ENCODE data around the gene KLHL14.

Gene KLHL14, protein sequence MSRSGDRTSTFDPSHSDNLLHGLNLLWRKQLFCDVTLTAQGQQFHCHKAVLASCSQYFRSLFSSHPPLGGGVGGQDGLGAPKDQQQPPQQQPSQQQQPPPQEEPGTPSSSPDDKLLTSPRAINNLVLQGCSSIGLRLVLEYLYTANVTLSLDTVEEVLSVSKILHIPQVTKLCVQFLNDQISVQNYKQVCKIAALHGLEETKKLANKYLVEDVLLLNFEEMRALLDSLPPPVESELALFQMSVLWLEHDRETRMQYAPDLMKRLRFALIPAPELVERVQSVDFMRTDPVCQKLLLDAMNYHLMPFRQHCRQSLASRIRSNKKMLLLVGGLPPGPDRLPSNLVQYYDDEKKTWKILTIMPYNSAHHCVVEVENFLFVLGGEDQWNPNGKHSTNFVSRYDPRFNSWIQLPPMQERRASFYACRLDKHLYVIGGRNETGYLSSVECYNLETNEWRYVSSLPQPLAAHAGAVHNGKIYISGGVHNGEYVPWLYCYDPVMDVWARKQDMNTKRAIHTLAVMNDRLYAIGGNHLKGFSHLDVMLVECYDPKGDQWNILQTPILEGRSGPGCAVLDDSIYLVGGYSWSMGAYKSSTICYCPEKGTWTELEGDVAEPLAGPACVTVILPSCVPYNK

DNA sequence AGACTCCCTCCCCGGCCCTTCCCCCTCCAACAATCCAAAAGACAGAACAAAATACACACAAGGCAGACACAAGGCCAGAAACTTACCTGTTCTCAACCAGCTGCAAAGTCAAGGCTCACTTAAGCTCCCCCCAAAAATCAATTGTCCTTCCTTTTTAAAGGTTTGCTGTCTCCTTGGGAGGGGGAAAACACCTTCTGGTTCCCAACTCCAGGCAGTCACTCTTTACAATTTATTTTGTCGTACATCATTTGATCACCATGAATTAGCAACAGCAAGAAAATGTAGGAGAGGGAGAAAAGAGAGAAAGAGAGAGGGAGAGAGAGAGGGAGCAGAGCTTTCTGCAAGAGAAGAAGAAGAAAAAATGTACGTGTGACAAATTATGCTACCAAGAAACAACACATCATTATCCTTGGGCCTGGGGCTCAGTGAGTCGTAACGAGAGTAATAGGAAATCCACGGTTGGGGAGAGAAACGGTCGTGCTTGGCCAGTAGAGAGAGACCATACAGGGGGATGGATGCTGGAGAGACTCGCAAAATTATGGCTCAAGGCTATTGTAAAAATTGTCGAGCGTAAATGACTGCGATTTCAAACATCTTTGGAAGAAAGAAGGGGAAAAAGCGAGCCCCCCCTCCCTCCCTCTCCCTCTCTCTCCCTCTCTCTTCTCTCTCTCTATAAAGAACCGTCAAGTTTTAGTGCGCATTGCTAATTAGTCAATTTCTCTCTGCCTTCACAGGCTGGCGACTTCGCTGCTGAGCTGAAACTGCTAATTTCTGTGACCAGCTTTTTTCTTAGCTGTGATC lies at the start of gene KLHL14:
Gene KLHL14 (minus strand): TSS at position 443 of the 801 bp plus-strand sequence. CDS start 2,432 bp downstream, outside the sequence.
- Histone ChIP-seq H3K4me3 (ENCODE audit: low read depth, low read length) (peak within 1 kb of the TSS; percentile 50), H3K27me3 (ENCODE audit: control insufficient read depth, insufficient read depth, low read length) (peaks cover 57% of the 10 kb centered on the region), H3K36me3 (ENCODE audit: control insufficient read depth, insufficient read depth, low read length) (no peaks in the 10 kb centered on the region), H3K9me3 (ENCODE audit: control insufficient read depth, insufficient read depth, low read length) (no peaks in the 10 kb centered on the region), H3K9ac (ENCODE audit: low read depth, low read length) (no peak within 1 kb of the TSS), H3K4me1 (ENCODE audit: control insufficient read depth, insufficient read depth, low read length) (peaks cover 17% of the 10 kb centered on the region)

GRCh38 chr18:32822197-32822596 lies 49.4 kb upstream of the KLHL14 start:
- no peaks in the 10 kb centered on the region for H3K36me3 ChIP-seq (ENCODE audit: control insufficient read depth, insufficient read depth, low read length)
- no peak overlapping the region for H3K9ac ChIP-seq (ENCODE audit: low read depth, low read length)
- no peaks in the 10 kb centered on the region for H3K27me3 ChIP-seq (ENCODE audit: control insufficient read depth, insufficient read depth, low read length)
- H3K9me3 ChIP-seq (ENCODE audit: control insufficient read depth, insufficient read depth, low read length): no peaks in the 10 kb centered on the region
- H3K4me1 ChIP-seq (ENCODE audit: control insufficient read depth, insufficient read depth, low read length): no peaks in the 10 kb centered on the region
- no peak overlapping the region for H3K4me3 ChIP-seq (ENCODE audit: low read depth, low read length)

DNA sequence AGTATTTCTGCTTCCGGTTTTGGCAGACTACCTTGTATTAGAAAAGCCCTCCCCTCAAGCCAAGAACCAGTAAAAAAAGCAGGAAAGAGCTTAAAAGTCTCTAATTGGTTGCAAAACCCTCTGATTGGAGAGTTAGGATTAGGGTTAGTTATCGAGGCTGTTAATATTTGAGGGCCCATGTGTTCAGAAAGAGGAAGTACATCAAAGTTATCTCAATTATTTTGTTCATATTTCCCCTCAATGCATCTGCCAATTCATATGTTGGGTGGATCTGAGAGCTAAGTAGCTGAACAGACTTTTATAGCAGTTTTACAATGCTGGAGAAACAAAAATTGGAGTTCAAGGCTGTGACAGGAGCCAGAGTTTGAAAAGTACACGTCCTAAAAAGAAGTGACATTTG lies 43.1 kb upstream of the KLHL14 start:
- Histone ChIP-seq H3K36me3 (ENCODE audit: control insufficient read depth, insufficient read depth, low read length) (no peaks in the 10 kb centered on the region), H3K9ac (ENCODE audit: low read depth, low read length) (no peak overlapping the region), H3K4me3 (ENCODE audit: low read depth, low read length) (no peak overlapping the region), H3K4me1 (ENCODE audit: control insufficient read depth, insufficient read depth, low read length) (no peaks in the 10 kb centered on the region), H3K27me3 (ENCODE audit: control insufficient read depth, insufficient read depth, low read length) (no peaks in the 10 kb centered on the region), H3K9me3 (ENCODE audit: control insufficient read depth, insufficient read depth, low read length) (no peaks in the 10 kb centered on the region)

GRCh38 chr18:32812342-32812741 lies 39.5 kb upstream of the KLHL14 start:
- no peaks in the 10 kb centered on the region for H3K4me1 ChIP-seq (ENCODE audit: control insufficient read depth, insufficient read depth, low read length)
- H3K36me3 ChIP-seq (ENCODE audit: control insufficient read depth, insufficient read depth, low read length): no peaks in the 10 kb centered on the region
- H3K9ac ChIP-seq (ENCODE audit: low read depth, low read length): no peak overlapping the region
- no peaks in the 10 kb centered on the region for H3K27me3 ChIP-seq (ENCODE audit: control insufficient read depth, insufficient read depth, low read length)
- H3K4me3 ChIP-seq (ENCODE audit: low read depth, low read length): no peak overlapping the region
- no peaks in the 10 kb centered on the region for H3K9me3 ChIP-seq (ENCODE audit: control insufficient read depth, insufficient read depth, low read length)

DNA sequence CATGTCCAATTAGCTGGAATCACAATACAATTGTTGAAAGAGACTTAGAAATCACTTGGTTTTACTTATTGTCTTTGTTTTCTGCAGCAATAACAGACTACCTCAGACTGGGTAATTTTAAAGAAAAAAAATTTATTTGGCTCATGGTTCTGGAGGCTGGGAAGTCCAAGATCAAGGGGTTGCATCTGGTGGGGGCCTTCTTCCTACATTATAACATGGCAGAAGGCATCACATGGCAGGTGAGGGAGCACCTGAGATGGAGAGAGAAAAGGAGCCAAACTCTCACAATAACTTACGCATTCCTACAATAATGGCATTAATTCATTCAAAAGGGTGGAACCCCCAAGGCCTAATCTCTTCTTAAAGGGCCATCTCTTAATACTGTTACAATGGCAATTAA lies 37.5 kb upstream of the KLHL14 start:
- Histone ChIP-seq H3K4me1 (ENCODE audit: control insufficient read depth, insufficient read depth, low read length) (no peaks in the 10 kb centered on the region), H3K9ac (ENCODE audit: low read depth, low read length) (no peak overlapping the region), H3K4me3 (ENCODE audit: low read depth, low read length) (no peak overlapping the region), H3K27me3 (ENCODE audit: control insufficient read depth, insufficient read depth, low read length) (no peaks in the 10 kb centered on the region), H3K36me3 (ENCODE audit: control insufficient read depth, insufficient read depth, low read length) (no peaks in the 10 kb centered on the region), H3K9me3 (ENCODE audit: control insufficient read depth, insufficient read depth, low read length) (no peaks in the 10 kb centered on the region)

DNA sequence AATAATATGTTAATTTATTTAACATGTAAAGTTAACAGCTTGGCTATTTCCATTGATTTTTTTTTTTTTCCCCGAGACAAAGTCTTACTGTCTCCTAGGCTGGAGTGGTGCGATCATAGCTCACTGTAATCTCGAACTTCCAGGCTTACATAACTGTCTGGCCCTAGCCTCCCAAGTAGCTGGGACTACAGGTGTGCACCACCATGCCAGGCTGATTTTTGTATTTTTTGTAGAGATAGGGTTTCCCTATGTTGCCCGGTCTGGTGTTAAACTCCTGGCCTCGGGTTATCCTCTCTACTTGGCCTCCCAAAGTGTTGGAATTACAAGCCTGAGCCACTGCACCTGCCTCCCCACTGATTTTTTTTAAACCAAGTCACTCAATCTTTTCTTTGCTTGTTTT lies 32.5 kb upstream of the KLHL14 start:
- Histone ChIP-seq H3K9me3 (ENCODE audit: control insufficient read depth, insufficient read depth, low read length) (no peaks in the 10 kb centered on the region), H3K4me3 (ENCODE audit: low read depth, low read length) (no peak overlapping the region), H3K36me3 (ENCODE audit: control insufficient read depth, insufficient read depth, low read length) (no peaks in the 10 kb centered on the region), H3K27me3 (ENCODE audit: control insufficient read depth, insufficient read depth, low read length) (no peaks in the 10 kb centered on the region), H3K4me1 (ENCODE audit: control insufficient read depth, insufficient read depth, low read length) (no peaks in the 10 kb centered on the region), H3K9ac (ENCODE audit: low read depth, low read length) (no peak overlapping the region)

DNA sequence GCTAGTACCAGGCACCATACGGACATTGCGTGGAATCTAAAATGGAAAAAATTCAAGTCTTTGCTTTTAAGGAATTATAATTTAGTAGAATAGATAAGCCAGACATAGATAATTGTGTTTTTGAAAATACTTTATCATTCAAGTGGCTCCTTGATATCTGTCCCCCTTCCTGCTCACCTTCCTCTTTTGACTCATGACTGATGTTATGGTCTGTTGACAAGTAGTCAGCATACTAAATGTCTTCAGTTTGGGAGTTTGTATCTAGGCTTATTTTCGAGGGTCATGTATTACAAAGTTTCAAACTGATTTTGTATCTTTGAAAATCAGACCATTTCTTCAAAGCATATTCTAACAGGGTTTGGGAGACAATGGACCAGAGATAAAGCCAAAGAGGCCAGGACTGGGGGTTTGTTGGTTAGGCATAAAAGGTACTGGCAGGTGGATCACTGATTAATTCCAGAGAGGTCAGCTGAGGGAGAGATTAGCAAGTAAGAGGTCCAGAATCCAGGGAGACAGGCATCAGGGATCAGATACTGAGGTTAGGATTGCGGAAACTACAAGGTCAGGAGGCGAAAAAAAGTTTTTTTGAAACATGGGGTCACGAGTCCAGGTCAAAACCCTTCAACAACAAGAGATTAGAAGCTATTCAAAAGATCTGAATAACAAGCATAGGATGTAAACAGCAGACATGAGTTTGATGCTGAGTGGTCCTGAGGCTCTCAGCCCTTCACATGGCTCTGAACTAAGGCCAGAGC lies 31.5 kb upstream of the KLHL14 start:
- H3K9me3 ChIP-seq (ENCODE audit: control insufficient read depth, insufficient read depth, low read length): no peaks in the 10 kb centered on the region
- H3K36me3 ChIP-seq (ENCODE audit: control insufficient read depth, insufficient read depth, low read length): no peaks in the 10 kb centered on the region
- H3K4me3 ChIP-seq (ENCODE audit: low read depth, low read length): no peak overlapping the region
- H3K4me1 ChIP-seq (ENCODE audit: control insufficient read depth, insufficient read depth, low read length): no peaks in the 10 kb centered on the region
- no peak overlapping the region for H3K9ac ChIP-seq (ENCODE audit: low read depth, low read length)
- H3K27me3 ChIP-seq (ENCODE audit: control insufficient read depth, insufficient read depth, low read length): no peaks in the 10 kb centered on the region

GRCh38 chr18:32803568-32803967 lies 30.7 kb upstream of the KLHL14 start:
- no peak overlapping the region for H3K9ac ChIP-seq (ENCODE audit: low read depth, low read length)
- no peak overlapping the region for H3K4me3 ChIP-seq (ENCODE audit: low read depth, low read length)
- no peaks in the 10 kb centered on the region for H3K36me3 ChIP-seq (ENCODE audit: control insufficient read depth, insufficient read depth, low read length)
- H3K4me1 ChIP-seq (ENCODE audit: control insufficient read depth, insufficient read depth, low read length): no peaks in the 10 kb centered on the region
- no peaks in the 10 kb centered on the region for H3K27me3 ChIP-seq (ENCODE audit: control insufficient read depth, insufficient read depth, low read length)
- no peaks in the 10 kb centered on the region for H3K9me3 ChIP-seq (ENCODE audit: control insufficient read depth, insufficient read depth, low read length)

DNA sequence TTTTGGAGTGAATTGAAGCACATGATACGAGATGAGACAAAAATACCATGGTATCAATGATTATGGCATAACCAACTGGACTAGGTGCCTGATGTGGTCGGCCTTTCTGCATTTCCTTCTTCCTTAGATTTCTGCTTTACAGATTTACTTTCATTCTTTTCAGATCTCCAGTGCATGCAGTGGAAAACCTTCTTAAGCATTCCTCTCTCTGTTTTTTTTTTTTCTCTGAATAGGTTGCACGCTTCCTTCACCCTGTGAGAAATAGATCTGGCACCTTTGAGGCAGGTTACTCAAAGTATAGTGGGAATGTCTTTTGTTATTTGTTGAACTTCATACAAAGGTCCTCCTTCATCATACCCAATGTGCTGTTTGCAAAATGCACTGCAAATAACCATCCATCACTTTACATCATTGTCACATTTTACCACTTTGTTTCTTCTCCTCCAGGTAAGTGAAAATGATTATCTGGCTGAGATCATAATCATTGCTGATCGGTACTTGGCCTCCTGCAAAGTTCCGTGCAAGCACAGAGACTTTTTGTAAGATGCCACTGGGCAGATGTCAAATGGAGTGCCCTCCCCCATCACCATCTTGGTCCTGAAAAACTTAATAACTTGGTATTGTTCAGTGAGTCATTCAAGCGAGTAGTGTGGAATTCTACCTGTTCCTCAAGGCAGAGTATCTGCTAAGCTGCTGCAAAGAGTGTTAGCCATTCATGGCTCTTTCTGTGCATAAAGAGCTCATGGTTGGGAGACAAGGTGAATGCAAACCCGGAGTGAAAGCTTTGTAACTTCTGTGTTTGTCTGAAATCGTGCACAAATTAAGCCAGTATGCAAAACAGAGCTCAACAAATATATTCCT lies 30.0 kb upstream of the KLHL14 start:
- Histone ChIP-seq H3K4me3 (ENCODE audit: low read depth, low read length) (no peak overlapping the region), H3K9me3 (ENCODE audit: control insufficient read depth, insufficient read depth, low read length) (no peaks in the 10 kb centered on the region), H3K27me3 (ENCODE audit: control insufficient read depth, insufficient read depth, low read length) (no peaks in the 10 kb centered on the region), H3K36me3 (ENCODE audit: control insufficient read depth, insufficient read depth, low read length) (no peaks in the 10 kb centered on the region), H3K4me1 (ENCODE audit: control insufficient read depth, insufficient read depth, low read length) (no peaks in the 10 kb centered on the region), H3K9ac (ENCODE audit: low read depth, low read length) (no peak overlapping the region)

GRCh38 chr18:32801228-32801627 lies 28.4 kb upstream of the KLHL14 start:
- Histone ChIP-seq H3K4me1 (ENCODE audit: control insufficient read depth, insufficient read depth, low read length) (no peaks in the 10 kb centered on the region), H3K27me3 (ENCODE audit: control insufficient read depth, insufficient read depth, low read length) (no peaks in the 10 kb centered on the region), H3K9me3 (ENCODE audit: control insufficient read depth, insufficient read depth, low read length) (no peaks in the 10 kb centered on the region), H3K9ac (ENCODE audit: low read depth, low read length) (no peak overlapping the region), H3K4me3 (ENCODE audit: low read depth, low read length) (no peak overlapping the region), H3K36me3 (ENCODE audit: control insufficient read depth, insufficient read depth, low read length) (no peaks in the 10 kb centered on the region)
